HEK293T (cell line): ENCODE results near the gene PSAT1.

ENCODE experiments used
- ARNT ChIP-seq: fragments of 450-650 bp; IDR thresholded peaks from 2 replicates; pipeline ENCODE4 v1.6.1; 2017; ENCODE audit warnings: mild to moderate bottlenecking
- BHLHE40 ChIP-seq: fragments of 450-650 bp; IDR thresholded peaks from 2 replicates; pipeline ENCODE4 v1.6.1; 2016; ENCODE audit warnings: mild to moderate bottlenecking, moderate library complexity, borderline replicate concordance
- CTBP1 ChIP-seq: fragments of 450-650 bp; IDR thresholded peaks from 2 replicates; pipeline ENCODE4 v1.6.1; 2016; ENCODE audit warnings: borderline replicate concordance
- ELF4 ChIP-seq: fragments of 450-650 bp; IDR thresholded peaks from 2 replicates; pipeline ENCODE4 v1.6.1; 2017; ENCODE audit warnings: antibody characterized with exemption
- FOXA1 ChIP-seq: fragments of 450-650 bp; IDR thresholded peaks from 2 replicates; pipeline ENCODE4 v1.6.1; 2016; ENCODE audit warnings: mild to moderate bottlenecking
- FOXK2 ChIP-seq: fragments of 450-650 bp; IDR thresholded peaks from 2 replicates; pipeline ENCODE4 v1.6.1; 2016; ENCODE audit warnings: mild to moderate bottlenecking
- FOXM1 ChIP-seq: fragments of 450-650 bp; IDR thresholded peaks from 2 replicates; pipeline ENCODE4 v1.6.1; 2017; ENCODE audit warnings: mild to moderate bottlenecking, borderline replicate concordance
- HDGF ChIP-seq: fragments of 450-650 bp; IDR thresholded peaks from 2 replicates; pipeline ENCODE4 v1.6.1; 2017; ENCODE audit warnings: antibody characterized with exemption, borderline replicate concordance
- NFRKB ChIP-seq: fragments of 450-650 bp; IDR thresholded peaks from 2 replicates; pipeline ENCODE4 v1.6.1; 2016; ENCODE audit warnings: mild to moderate bottlenecking, moderate library complexity
- SP1 ChIP-seq: fragments of 450-650 bp; IDR thresholded peaks from 2 replicates; pipeline ENCODE4 v1.6.1; 2017
- SUZ12 ChIP-seq: fragments of 450-650 bp; IDR thresholded peaks from 2 replicates; pipeline ENCODE4 v1.6.1; 2016; ENCODE audit warnings: mild to moderate bottlenecking
- TARDBP ChIP-seq: fragments of 450-650 bp; IDR thresholded peaks from 2 replicates; pipeline ENCODE4 v1.6.1; 2016
- ZNF384 ChIP-seq: fragments of 450-650 bp; IDR thresholded peaks from 2 replicates; pipeline ENCODE4 v1.6.1; 2016

GRCh38 chr9:78314550-78314949 is 17.6 kb downstream of the PSAT1 start:
- TF ChIP-seq ELF4 = no peak
- TF ChIP-seq FOXM1 = no peak
- no peak for TF ChIP-seq NFRKB
- no peak for TF ChIP-seq FOXK2
- TF ChIP-seq BHLHE40 = no peak
- no peak for TF ChIP-seq TARDBP
- no peak for TF ChIP-seq SP1
- no peak for TF ChIP-seq HDGF
- TF ChIP-seq FOXA1 = no peak
- no peak for TF ChIP-seq ZNF384
- TF ChIP-seq SUZ12 = no peak
- no peak for TF ChIP-seq ARNT
- no peak for TF ChIP-seq CTBP1
